SK-N-SH treated with all-trans-retinoic acid at 6 μM for 48 hours (cell line): ENCODE data around the gene SUV39H2.
"Not testable (repeated sequence)": the region's sequence is repeated elsewhere in the genome, so short reads cannot be mapped to it uniquely, and the experiment has no call there.

Experiments
- ATAC-seq: fragments of 200-7000 bp; cut with Tn5 transposase; 3 replicates; pipeline ENCODE4 v1.9.1; 2020; ENCODE audit warnings: mild to moderate bottlenecking, moderate library complexity
- BACH2 ChIP-seq: fragments of 250-450 bp; sonication (Bioruptor Pico); IDR thresholded peaks from 2 replicates; pipeline ENCODE4 v1.9.0; 2021; ENCODE audit warnings: mild to moderate bottlenecking, borderline replicate concordance
- CREB5 ChIP-seq: fragments of 250-450 bp; sonication (Bioruptor Pico); IDR thresholded peaks from 2 replicates; pipeline ENCODE4 v1.5.1; 2020; ENCODE audit warnings: low read depth, mild to moderate bottlenecking, moderate library complexity
- CSDC2 ChIP-seq: fragments of 250-450 bp; sonication (Bioruptor Pico); IDR thresholded peaks from 2 replicates; pipeline ENCODE4 v1.5.0; 2020; ENCODE audit warnings: mild to moderate bottlenecking, moderate library complexity
- CSRNP3 ChIP-seq: fragments of 250-450 bp; sonication (Bioruptor Pico); IDR thresholded peaks from 2 replicates; pipeline ENCODE4 v1.5.1; 2021; ENCODE audit warnings: mild to moderate bottlenecking, moderate library complexity
- ESRRG ChIP-seq: fragments of 250-450 bp; sonication (Bioruptor Pico); IDR thresholded peaks from 2 replicates; pipeline ENCODE4 v1.6.1; 2021; ENCODE audit warnings: mild to moderate bottlenecking
- GLIS3 ChIP-seq: fragments of 250-450 bp; sonication (Bioruptor Pico); IDR thresholded peaks from 2 replicates; pipeline ENCODE4 v1.5.0; 2020; ENCODE audit warnings: mild to moderate bottlenecking, moderate library complexity
- ISL1 ChIP-seq: fragments of 250-450 bp; sonication (Bioruptor Pico); IDR thresholded peaks from 2 replicates; pipeline ENCODE4 v2.1.2; 2022; ENCODE audit warnings: mild to moderate bottlenecking, moderate library complexity
- OSR1 ChIP-seq: fragments of 250-450 bp; sonication (Bioruptor Pico); IDR thresholded peaks from 2 replicates; pipeline ENCODE4 v1.8.0; 2022; ENCODE audit warnings: moderate library complexity, mild to moderate bottlenecking, inconsistent platforms
- PATZ1 ChIP-seq: fragments of 250-450 bp; sonication (Bioruptor Pico); IDR thresholded peaks from 2 replicates; pipeline ENCODE4 v1.8.0; 2020; ENCODE audit warnings: mild to moderate bottlenecking, moderate library complexity, borderline replicate concordance
- POU6F1 ChIP-seq: fragments of 250-450 bp; sonication (Bioruptor Pico); IDR thresholded peaks from 2 replicates; pipeline ENCODE4 v1.8.0; 2021; ENCODE audit warnings: low read depth, mild to moderate bottlenecking, moderate library complexity, borderline replicate concordance
- PPARA ChIP-seq: fragments of 250-450 bp; sonication (Bioruptor Pico); IDR thresholded peaks from 2 replicates; pipeline ENCODE4 v1.5.0; 2020; ENCODE audit warnings: mild to moderate bottlenecking, borderline replicate concordance
- RARB ChIP-seq: fragments of 250-450 bp; sonication (Bioruptor Pico); IDR thresholded peaks from 2 replicates; pipeline ENCODE4 v1.8.0; 2021; ENCODE audit warnings: mild to moderate bottlenecking, moderate library complexity
- SNAI2 ChIP-seq: fragments of 250-450 bp; sonication (Bioruptor Pico); IDR thresholded peaks from 2 replicates; pipeline ENCODE4 v1.5.0; 2020; ENCODE audit warnings: mild to moderate bottlenecking, moderate library complexity
- TCF4 ChIP-seq: fragments of 250-450 bp; sonication (Bioruptor Pico); IDR thresholded peaks from 2 replicates; pipeline ENCODE4 v1.8.0; 2021; ENCODE audit warnings: mild to moderate bottlenecking, moderate library complexity, borderline replicate concordance
- TOX ChIP-seq: fragments of 250-450 bp; sonication (Bioruptor Pico); IDR thresholded peaks from 2 replicates; pipeline ENCODE4 v1.8.0; 2021; ENCODE audit warnings: mild to moderate bottlenecking, moderate library complexity, borderline replicate concordance
- ZC3H10 ChIP-seq: fragments of 250-450 bp; sonication (Bioruptor Pico); IDR thresholded peaks from 2 replicates; pipeline ENCODE4 v1.5.1; 2021; ENCODE audit warnings: mild to moderate bottlenecking, moderate library complexity
- ZFP3 ChIP-seq: fragments of 250-450 bp; sonication (Bioruptor Pico); IDR thresholded peaks from 2 replicates; pipeline ENCODE4 v1.5.0; 2020; ENCODE audit warnings: mild to moderate bottlenecking, moderate library complexity
- ZNF565 ChIP-seq: fragments of 450-650 bp; formaldehyde crosslinking; conservative IDR thresholded peaks from 2 replicates; pipeline ENCODE4 v1.5.0; 2020; ENCODE audit warnings: low read depth, mild to moderate bottlenecking, moderate library complexity
- ZNF70 ChIP-seq: fragments of 450-650 bp; formaldehyde crosslinking; IDR thresholded peaks from 2 replicates; pipeline ENCODE4 v1.5.0; 2020; ENCODE audit warnings: mild to moderate bottlenecking, moderate library complexity
- ZNF8 ChIP-seq: fragments of 450-650 bp; formaldehyde crosslinking; IDR thresholded peaks from 2 replicates; pipeline ENCODE4 v1.5.0; 2020; ENCODE audit warnings: mild to moderate bottlenecking, moderate library complexity

Gene SUV39H2

GRCh38 chr10:14930610-14931009 lies 51.9 kb downstream of the SUV39H2 start:
- no peak for ATAC-seq
- no peak for TF ChIP-seq PPARA (CRISPR knock-in tag)
- TF ChIP-seq ZFP3 (CRISPR knock-in tag) = no peak
- no peak for TF ChIP-seq SNAI2 (CRISPR knock-in tag)
- no peak for TF ChIP-seq BACH2 (CRISPR knock-in tag)
- no peak for TF ChIP-seq ISL1 (CRISPR knock-in tag)
- TF ChIP-seq GLIS3 (CRISPR knock-in tag) = no peak
- TF ChIP-seq ZC3H10 (CRISPR knock-in tag) = no peak
- TF ChIP-seq CSDC2 (CRISPR knock-in tag) = no peak
- TF ChIP-seq OSR1 = no peak
- TF ChIP-seq CSRNP3 (CRISPR knock-in tag) = no peak
- TF ChIP-seq CREB5 (CRISPR knock-in tag) = no peak
- TF ChIP-seq RARB (CRISPR knock-in tag) = no peak
- TF ChIP-seq TOX (CRISPR knock-in tag) = no peak
- TF ChIP-seq ESRRG (CRISPR knock-in tag) = no peak
- TF ChIP-seq ZNF8 (CRISPR knock-in tag) = no peak
- no peak for TF ChIP-seq PATZ1 (CRISPR knock-in tag)
- no peak for TF ChIP-seq ZNF565 (CRISPR knock-in tag)
- TF ChIP-seq, all 23 proteins: peak for 0

- ATAC-seq = no peak
- no peak for TF ChIP-seq BACH2 (CRISPR knock-in tag)
- no peak for TF ChIP-seq ZNF8 (CRISPR knock-in tag)
- TF ChIP-seq RARB (CRISPR knock-in tag) = no peak
- no peak for TF ChIP-seq CSRNP3 (CRISPR knock-in tag)
- TF ChIP-seq TCF4 (CRISPR knock-in tag) = no peak
- no peak for TF ChIP-seq ESRRG (CRISPR knock-in tag)
- TF ChIP-seq ZC3H10 (CRISPR knock-in tag) = no peak
- TF ChIP-seq POU6F1 (CRISPR knock-in tag) = no peak
- TF ChIP-seq CREB5 (CRISPR knock-in tag) = no peak
- no peak for TF ChIP-seq PPARA (CRISPR knock-in tag)
- no peak for TF ChIP-seq TOX (CRISPR knock-in tag)
- TF ChIP-seq ZNF70 (CRISPR knock-in tag) = no peak
- TF ChIP-seq OSR1 = no peak
- no peak for TF ChIP-seq ZNF565 (CRISPR knock-in tag)
- TF ChIP-seq CSDC2 (CRISPR knock-in tag) = no peak
- TF ChIP-seq GLIS3 (CRISPR knock-in tag) = no peak
Measured at GRCh38 chr10:14936584-14936983, 57.9 kb downstream of the SUV39H2 start.

GRCh38 chr10:14938971-14939370 lies 60.3 kb downstream of the SUV39H2 start:
- ATAC-seq = not testable (repeated sequence)

- not testable (repeated sequence) for ATAC-seq
Measured at GRCh38 chr10:14942147-14942949, 63.7 kb downstream of the SUV39H2 start.

GRCh38 chr10:14942950-14943338 lies 64.3 kb downstream of the SUV39H2 start:
- ATAC-seq = not testable (repeated sequence)
